HCT116 (cell line): Measurements from ENCODE around the gene BPIFB3. TPM values are rescaled to one million over a fixed set of nuclear protein-coding genes. Genes with fewer than 3 reads are reported as not detected.

Source experiments
- ATAC-seq: fragments of 200-7000 bp; cut with Tn5 transposase; 2 replicates; pipeline ENCODE4 v1.9.1; 2020; ENCODE audit warnings: mild to moderate bottlenecking, moderate library complexity
- BruUV-seq: library from RNA; stranded (reverse); fragments of 400-500 nt; replicated peaks from 2 replicates; lab custom pipeline; 2021; lab: Mats Ljungman, UMichigan
- CTCF ChIA-PET: fragments of 300-600 bp; sonication (Branson Sonifier 250); formaldehyde crosslinking; loops from one replicate; lab custom pipeline; 2021; ENCODE audit warnings: antibody characterized with exemption; lab: Charles Lee
- POLR2A ChIA-PET: fragments of 300-600, 350-600 bp; sonication (Branson Sonifier 250); formaldehyde crosslinking; loops from one replicate; lab custom pipeline; 2021; ENCODE audit warnings: antibody characterized with exemption; lab: Charles Lee
- RAD21 ChIA-PET, 2 experiments: fragments of 300-600 bp; sonication (Branson Sonifier 250); formaldehyde crosslinking; loops; one replicate each; lab custom pipeline; 2023; ENCODE audit warnings: low total read pairs in 2 of 2; ENCODE audit not compliant: uncharacterized antibody in 2 of 2, unreplicated experiment in 2 of 2, low non-redundant PET in 1 of 2; lab: Charles Lee
- DNase-seq: peaks from one replicate; pipeline ENCODE4 v3.0.0-alpha.2; 2010; ENCODE audit warnings: low read depth, low spot score
- H2AFZ ChIP-seq: fragments of 200-600 bp; shearing (Covaris generic), sonication (generic); 2 replicates; pipeline ENCODE4 v1.6.1; 2017; ENCODE audit warnings: low read depth, mixed run types, mixed read lengths, antibody characterized with exemption, low read length; ENCODE audit not compliant: poor library complexity, severe bottlenecking
- H3K27ac ChIP-seq: 2 replicates; pipeline ENCODE4 v1.5.1; 2012; ENCODE audit warnings: low read depth, low read length
- H3K27me3 ChIP-seq: fragments of 200-600 bp; sonication (generic); 2 replicates; pipeline ENCODE4 v1.6.1; 2016; ENCODE audit warnings: mixed run types, low read length, mixed read lengths; ENCODE audit not compliant: insufficient read depth
- H3K36me3 ChIP-seq, 2 experiments: fragments of 200-500 bp in 1 of 2; fragments of 200-600 bp in 1 of 2; sonication (Bioruptor generic) in 1 of 2; sonication (generic) in 1 of 2; 2 replicates each; pipeline versions ENCODE4 v1.5.1 to v1.6.1; 2014 to 2016; ENCODE audit warnings: low read length in 2 of 2, inconsistent platforms in 1 of 2, mixed read lengths in 1 of 2, mixed run types in 1 of 2; ENCODE audit not compliant: insufficient read depth in 2 of 2, control insufficient read depth in 1 of 2
- H3K4me1 ChIP-seq, 2 experiments: fragments of 200-600 bp in 1 of 2; sonication (generic) in 1 of 2; 2 replicates each; pipeline versions ENCODE4 v1.5.1 to v1.6.1; 2012 to 2017; ENCODE audit warnings: low read length in 2 of 2, inconsistent platforms in 1 of 2, mild to moderate bottlenecking in 1 of 2, mixed read lengths in 1 of 2, mixed run types in 1 of 2, moderate library complexity in 1 of 2; ENCODE audit not compliant: insufficient read depth in 2 of 2, control insufficient read depth in 1 of 2
- H3K4me2 ChIP-seq: fragments of 200-600 bp; sonication (generic); 2 replicates; pipeline ENCODE4 v1.6.1; 2017; ENCODE audit warnings: mixed run types, low read length, mixed read lengths
- H3K4me3 ChIP-seq, 2 experiments: fragments of 200-600 bp in 1 of 2; sonication (generic) in 1 of 2; replicated peaks in 1 of 2; 2 replicates each; pipeline ENCODE4 v1.5.1; 2011 to 2016; ENCODE audit warnings: low read length in 2 of 2, control low read depth in 1 of 2, low read depth in 1 of 2, mild to moderate bottlenecking in 1 of 2, mixed read lengths in 1 of 2, mixed run types in 1 of 2
- H3K79me2 ChIP-seq: fragments of 200-600 bp; sonication (generic); 2 replicates; pipeline ENCODE4 v1.6.1; 2017; ENCODE audit warnings: mild to moderate bottlenecking, mixed run types, low read length, moderate library complexity, mixed read lengths; ENCODE audit not compliant: insufficient read depth
- H3K9ac ChIP-seq: fragments of 200-600 bp; sonication (generic); 2 replicates; pipeline ENCODE4 v1.6.1; 2016; ENCODE audit warnings: low read length, mixed read lengths
- H3K9me2 ChIP-seq: fragments of 200-600 bp; sonication (generic), shearing (Covaris generic); 2 replicates; pipeline ENCODE4 v1.6.1; 2017; ENCODE audit warnings: mixed run types, mild to moderate bottlenecking, moderate library complexity; ENCODE audit not compliant: insufficient read depth
- H3K9me3 ChIP-seq, 2 experiments: fragments of 200-500 bp in 1 of 2; fragments of 200-600 bp in 1 of 2; sonication (Bioruptor generic) in 1 of 2; sonication (generic) in 1 of 2; 2 replicates each; pipeline ENCODE4 v1.6.1; 2014 to 2017; ENCODE audit warnings: low read length in 2 of 2, mixed read lengths in 2 of 2, inconsistent platforms in 1 of 2, low read depth in 1 of 2, mild to moderate bottlenecking in 1 of 2, mixed run types in 1 of 2, moderate library complexity in 1 of 2; ENCODE audit not compliant: control insufficient read depth in 1 of 2, insufficient read depth in 1 of 2
- H4K20me1 ChIP-seq: fragments of 200-600 bp; sonication (generic), shearing (Covaris generic); 2 replicates; pipeline ENCODE4 v1.6.1; 2017; ENCODE audit warnings: mixed run types, mild to moderate bottlenecking, moderate library complexity; ENCODE audit not compliant: insufficient read depth
- CEBPB ChIP-seq: IDR thresholded peaks from 2 replicates; pipeline ENCODE4 v1.6.1; 2012; ENCODE audit warnings: low read depth
- CTCF ChIP-seq, 3 experiments: fragments of 200-600 bp in 1 of 3; sonication (generic) in 1 of 3; IDR thresholded peaks in 2 of 3; conservative IDR thresholded peaks in 1 of 3; 2 replicates each; pipeline ENCODE4 v1.5.1; 2012 to 2017; ENCODE audit warnings: low read depth in 2 of 3, low read length in 2 of 3, antibody characterized with exemption in 1 of 3, borderline replicate concordance in 1 of 3, control low read depth in 1 of 3, mild to moderate bottlenecking in 1 of 3, mixed read lengths in 1 of 3, mixed run types in 1 of 3, moderate library complexity in 1 of 3; ENCODE audit not compliant: insufficient read depth in 1 of 3
- EGR1 ChIP-seq: IDR thresholded peaks from 2 replicates; pipeline ENCODE4 v1.6.1; 2012; ENCODE audit warnings: low read depth
- ELF1 ChIP-seq: IDR thresholded peaks from 2 replicates; pipeline ENCODE4 v1.6.1; 2012; ENCODE audit warnings: low read depth, borderline replicate concordance
- EZH2 ChIP-seq: fragments of 200-600 bp; sonication (generic); IDR thresholded peaks from 2 replicates; pipeline ENCODE4 v1.6.1; 2017; ENCODE audit warnings: antibody characterized with exemption, mixed run types
- FOSL1 ChIP-seq: IDR thresholded peaks from 2 replicates; pipeline ENCODE4 v1.6.1; 2012; ENCODE audit warnings: low read depth
- JUND ChIP-seq: IDR thresholded peaks from 2 replicates; pipeline ENCODE4 v1.6.1; 2012
- POLR2A ChIP-seq: IDR thresholded peaks from 2 replicates; pipeline ENCODE4 v1.7.0; 2011; ENCODE audit warnings: borderline replicate concordance; ENCODE audit not compliant: insufficient read depth, insufficient read length; ENCODE audit errors: extremely low read depth
- POLR2AphosphoS5 ChIP-seq: IDR thresholded peaks from 2 replicates; pipeline ENCODE4 v1.6.1; 2011; ENCODE audit warnings: mild to moderate bottlenecking, low read depth, low read length, moderate library complexity
- RAD21 ChIP-seq: IDR thresholded peaks from 2 replicates; pipeline ENCODE4 v1.6.1; 2012; ENCODE audit warnings: low read depth, mild to moderate bottlenecking
- SP1 ChIP-seq: IDR thresholded peaks from 2 replicates; pipeline ENCODE4 v1.6.1; 2012; ENCODE audit warnings: low read depth
- SRF ChIP-seq: IDR thresholded peaks from 2 replicates; pipeline ENCODE4 v1.6.1; 2012; ENCODE audit warnings: low read depth
- TCF7L2 ChIP-seq: IDR thresholded peaks from 2 replicates; pipeline ENCODE4 v1.7.0; 2011; ENCODE audit warnings: borderline replicate concordance, inconsistent platforms; ENCODE audit not compliant: insufficient read depth, insufficient read length; ENCODE audit errors: extremely low read depth
- ZFX ChIP-seq: fragments of 450-650 bp; IDR thresholded peaks from 2 replicates; pipeline ENCODE4 v1.6.1; 2017
- intact Hi-C: fragments of 100-400 bp; cut with micrococcal nuclease; formaldehyde crosslinking; loops from 2 replicates; pipeline ENCODE4 v1.10.0; 2022
- total RNA-seq: library from RNA; stranded (reverse); gene quantifications from one replicate; pipeline ENCODE4 v1.2.1, GENCODE V29; 2021; ENCODE audit not compliant: unreplicated experiment
- TF ChIP-seq, protein P1 (sequence below): IDR thresholded peaks from 2 replicates; pipeline ENCODE4 v1.6.1; 2012
- TF ChIP-seq, protein P2 (sequence below): IDR thresholded peaks from 2 replicates; pipeline ENCODE4 v1.6.1; 2011; ENCODE audit warnings: mild to moderate bottlenecking, low read length, moderate library complexity; ENCODE audit not compliant: insufficient replicate concordance; ENCODE audit errors: extremely low read depth
- TF ChIP-seq, protein P3 (sequence below): IDR thresholded peaks from 2 replicates; pipeline ENCODE4 v1.6.1; 2012; ENCODE audit warnings: low read depth
- TF ChIP-seq, protein P4 (sequence below): IDR thresholded peaks from 2 replicates; pipeline ENCODE4 v1.6.1; 2012

Gene BPIFB3
- total RNA-seq, 1 experiment from 2014 or later: not detected

GRCh38 chr20:33028875-33029274 is 24.8 kb upstream of the BPIFB3 start:
- Histone ChIP-seq H3K4me3 (no peak overlapping the region), H3K9ac (no peak overlapping the region), H3K79me2 (no peaks in the 10 kb centered on the region), H3K9me3 (no peaks in the 10 kb centered on the region; a peak in 1 of 4 replicates), H3K27ac (no peak overlapping the region), H3K9me2 (no peaks in the 10 kb centered on the region), H3K4me2 (no peak overlapping the region), H4K20me1 (no peaks in the 10 kb centered on the region), H3K4me1 (no peaks in the 10 kb centered on the region), H3K27me3 (peaks cover 29% of the 10 kb centered on the region; the same call in 1 of the 2 replicates), H2AFZ (no peak overlapping the region), H3K36me3 (no peaks in the 10 kb centered on the region)
- DNase-seq (no peak), ATAC-seq (no peak)
- ChIA-PET POLR2A (no interaction called here), CTCF (no interaction called here), RAD21 (no interaction called here)
- BruUV-seq: no TSS peak
- intact Hi-C loops: no loop called here
- no peak for TF ChIP-seq RAD21
- no peak for TF ChIP-seq POLR2A
- TF ChIP-seq, protein P1, sequence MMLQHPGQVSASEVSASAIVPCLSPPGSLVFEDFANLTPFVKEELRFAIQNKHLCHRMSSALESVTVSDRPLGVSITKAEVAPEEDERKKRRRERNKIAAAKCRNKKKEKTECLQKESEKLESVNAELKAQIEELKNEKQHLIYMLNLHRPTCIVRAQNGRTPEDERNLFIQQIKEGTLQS: no peak
- TF ChIP-seq EZH2: no peak
- no peak for TF ChIP-seq CEBPB
- TF ChIP-seq SRF: no peak
- no peak for TF ChIP-seq CTCF (IDR thresholded peaks at IDR 0.05 in 2 of 3, conservative IDR thresholded peaks at IDR 0.05 in 1 of 3; ENCODE audit: borderline replicate concordance in 1 of 3, insufficient read depth in 1 of 3, low read depth in 2 of 3, low read length in 2 of 3)
- TF ChIP-seq EGR1: no peak
- no peak for TF ChIP-seq POLR2AphosphoS5
- no peak for TF ChIP-seq JUND
- TF ChIP-seq, protein P2, sequence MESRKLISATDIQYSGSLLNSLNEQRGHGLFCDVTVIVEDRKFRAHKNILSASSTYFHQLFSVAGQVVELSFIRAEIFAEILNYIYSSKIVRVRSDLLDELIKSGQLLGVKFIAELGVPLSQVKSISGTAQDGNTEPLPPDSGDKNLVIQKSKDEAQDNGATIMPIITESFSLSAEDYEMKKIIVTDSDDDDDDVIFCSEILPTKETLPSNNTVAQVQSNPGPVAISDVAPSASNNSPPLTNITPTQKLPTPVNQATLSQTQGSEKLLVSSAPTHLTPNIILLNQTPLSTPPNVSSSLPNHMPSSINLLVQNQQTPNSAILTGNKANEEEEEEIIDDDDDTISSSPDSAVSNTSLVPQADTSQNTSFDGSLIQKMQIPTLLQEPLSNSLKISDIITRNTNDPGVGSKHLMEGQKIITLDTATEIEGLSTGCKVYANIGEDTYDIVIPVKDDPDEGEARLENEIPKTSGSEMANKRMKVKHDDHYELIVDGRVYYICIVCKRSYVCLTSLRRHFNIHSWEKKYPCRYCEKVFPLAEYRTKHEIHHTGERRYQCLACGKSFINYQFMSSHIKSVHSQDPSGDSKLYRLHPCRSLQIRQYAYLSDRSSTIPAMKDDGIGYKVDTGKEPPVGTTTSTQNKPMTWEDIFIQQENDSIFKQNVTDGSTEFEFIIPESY: no peak
- TF ChIP-seq TCF7L2: no peak
- TF ChIP-seq SP1: no peak
- TF ChIP-seq ELF1: no peak
- TF ChIP-seq FOSL1: no peak
- TF ChIP-seq ZFX: no peak
- TF ChIP-seq, protein P3, sequence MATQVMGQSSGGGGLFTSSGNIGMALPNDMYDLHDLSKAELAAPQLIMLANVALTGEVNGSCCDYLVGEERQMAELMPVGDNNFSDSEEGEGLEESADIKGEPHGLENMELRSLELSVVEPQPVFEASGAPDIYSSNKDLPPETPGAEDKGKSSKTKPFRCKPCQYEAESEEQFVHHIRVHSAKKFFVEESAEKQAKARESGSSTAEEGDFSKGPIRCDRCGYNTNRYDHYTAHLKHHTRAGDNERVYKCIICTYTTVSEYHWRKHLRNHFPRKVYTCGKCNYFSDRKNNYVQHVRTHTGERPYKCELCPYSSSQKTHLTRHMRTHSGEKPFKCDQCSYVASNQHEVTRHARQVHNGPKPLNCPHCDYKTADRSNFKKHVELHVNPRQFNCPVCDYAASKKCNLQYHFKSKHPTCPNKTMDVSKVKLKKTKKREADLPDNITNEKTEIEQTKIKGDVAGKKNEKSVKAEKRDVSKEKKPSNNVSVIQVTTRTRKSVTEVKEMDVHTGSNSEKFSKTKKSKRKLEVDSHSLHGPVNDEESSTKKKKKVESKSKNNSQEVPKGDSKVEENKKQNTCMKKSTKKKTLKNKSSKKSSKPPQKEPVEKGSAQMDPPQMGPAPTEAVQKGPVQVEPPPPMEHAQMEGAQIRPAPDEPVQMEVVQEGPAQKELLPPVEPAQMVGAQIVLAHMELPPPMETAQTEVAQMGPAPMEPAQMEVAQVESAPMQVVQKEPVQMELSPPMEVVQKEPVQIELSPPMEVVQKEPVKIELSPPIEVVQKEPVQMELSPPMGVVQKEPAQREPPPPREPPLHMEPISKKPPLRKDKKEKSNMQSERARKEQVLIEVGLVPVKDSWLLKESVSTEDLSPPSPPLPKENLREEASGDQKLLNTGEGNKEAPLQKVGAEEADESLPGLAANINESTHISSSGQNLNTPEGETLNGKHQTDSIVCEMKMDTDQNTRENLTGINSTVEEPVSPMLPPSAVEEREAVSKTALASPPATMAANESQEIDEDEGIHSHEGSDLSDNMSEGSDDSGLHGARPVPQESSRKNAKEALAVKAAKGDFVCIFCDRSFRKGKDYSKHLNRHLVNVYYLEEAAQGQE: no peak
- TF ChIP-seq, protein P4, sequence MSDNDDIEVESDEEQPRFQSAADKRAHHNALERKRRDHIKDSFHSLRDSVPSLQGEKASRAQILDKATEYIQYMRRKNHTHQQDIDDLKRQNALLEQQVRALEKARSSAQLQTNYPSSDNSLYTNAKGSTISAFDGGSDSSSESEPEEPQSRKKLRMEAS: no peak
